ENCODE measurements around the gene ING3. TPM values are rescaled to one million over a fixed set of nuclear protein-coding genes. Genes with fewer than 3 reads are reported as not detected.

Gene ING3
- total and polyA plus RNA-seq, 2 donors (not counting 3 experiments of a cell fraction or from before 2014, with no cell fraction given), result 8.7 to 19.6 TPM

DNA sequence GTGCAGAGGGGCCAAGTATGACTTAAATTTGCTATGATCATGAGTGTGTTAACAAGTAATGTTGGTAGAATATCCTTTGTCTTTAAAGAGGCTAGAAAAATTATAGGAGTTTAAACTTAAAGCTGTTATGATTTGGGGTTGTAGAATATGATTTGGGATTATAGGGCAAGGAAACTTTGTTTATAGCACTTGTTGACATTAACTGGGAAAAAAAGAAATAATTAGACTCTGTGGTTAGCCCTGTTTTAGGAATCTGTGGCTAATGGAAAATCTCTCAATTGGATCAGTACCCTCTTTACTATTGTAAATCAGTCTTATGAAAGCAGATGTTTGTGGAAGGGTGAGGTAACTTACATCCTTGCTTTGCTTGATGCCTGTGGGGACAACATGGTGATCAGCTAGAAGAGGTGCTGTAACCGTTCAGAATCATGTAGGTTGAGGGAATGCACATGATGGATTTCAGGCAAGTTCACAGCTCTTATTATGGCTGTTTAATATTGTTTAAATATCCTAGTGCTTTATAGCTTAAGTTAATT is 11.1 kb downstream of the ING3 start:
- Histone ChIP-seq H3K79me2 (ENCODE audit: control insufficient read depth, insufficient read depth, low read length) (peaks cover 7% of the 10 kb centered on the region), H3K36me3 (ENCODE audit: control insufficient read depth in 2 of 2, extremely low read depth in 1 of 2, insufficient read depth in 2 of 2, low read length in 2 of 2) (peaks cover 5 to 10% of the 10 kb centered on the region in 2 experiments), H3K4me1 (ENCODE audit: control insufficient read depth, extremely low read depth, insufficient read depth, low read length) (peaks cover 12% of the 10 kb centered on the region), H3K9ac (replicated peaks; ENCODE audit: extremely low read depth, insufficient read depth, low read length) (no peak overlapping the region), H2AFZ (ENCODE audit: low read depth, low read length) (no peak overlapping the region), H3K9me3 (replicated peaks; ENCODE audit: control insufficient read depth, insufficient read depth, low read length) (no peaks in the 10 kb centered on the region), H4K20me1 (replicated peaks; ENCODE audit: control insufficient read depth, extremely low read depth, insufficient read depth, low read length) (no peaks in the 10 kb centered on the region), H3K4me3 (replicated peaks in 1 of 3; ENCODE audit: insufficient read depth in 1 of 3, low read depth in 1 of 3, low read length in 3 of 3) (no peak overlapping the region), H3K27ac (ENCODE audit: insufficient read depth, low read depth, low read length) (no peak overlapping the region), H3K4me2 (ENCODE audit: insufficient read depth, low read length) (no peak overlapping the region), H3K9me1 (replicated peaks; ENCODE audit: control insufficient read depth, extremely low read depth, insufficient read depth, low read length) (no peaks in the 10 kb centered on the region), H3K27me3 (ENCODE audit: control insufficient read depth in 2 of 2, insufficient read depth in 2 of 2, low read length in 2 of 2) (no peaks in the 10 kb centered on the region)
- CTCF ChIA-PET, result interaction anchor here (0.9 to 1.6 kb wide), 5 partner anchors 11 to 156 kb away, joined by 3 to 4 read pairs (median 3); partner anchors contain the start of gene ING3
- DNase-seq (ENCODE audit: low read depth, low spot score), result no peak
- intact Hi-C loops (cut with micrococcal nuclease), result no loop called here
- BruUV-seq (replicated peaks), result no TSS peak
- TF ChIP-seq POLR2AphosphoS5 (IDR thresholded peaks at IDR 0.05; ENCODE audit: insufficient read depth, low read depth, low read length) (no peak), FOS (IDR thresholded peaks at IDR 0.05; ENCODE audit: borderline replicate concordance, insufficient read depth, low read length) (no peak), JUN (IDR thresholded peaks at IDR 0.05; ENCODE audit: borderline replicate concordance, insufficient read depth, insufficient read length, low read depth) (no peak), GATA2 (IDR thresholded peaks at IDR 0.05; ENCODE audit: insufficient read depth, insufficient read length, low read depth, low read length) (no peak)
- TF ChIP-seq, protein P1, sequence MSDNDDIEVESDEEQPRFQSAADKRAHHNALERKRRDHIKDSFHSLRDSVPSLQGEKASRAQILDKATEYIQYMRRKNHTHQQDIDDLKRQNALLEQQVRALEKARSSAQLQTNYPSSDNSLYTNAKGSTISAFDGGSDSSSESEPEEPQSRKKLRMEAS (IDR thresholded peaks at IDR 0.05; ENCODE audit: insufficient read depth, insufficient read length), result no peak
- dilution Hi-C loops (cut with MboI; ENCODE audit: extremely low pct_ligation_motif_present, low sequenced_read_pairs), result no loop called here
- no peak for FAIRE-seq
- POLR2A ChIA-PET, result interaction anchor here (0.6 kb wide), 1 partner anchor 11 kb away, joined by 6 read pairs; the partner anchor contains the start of gene ING3

DNA sequence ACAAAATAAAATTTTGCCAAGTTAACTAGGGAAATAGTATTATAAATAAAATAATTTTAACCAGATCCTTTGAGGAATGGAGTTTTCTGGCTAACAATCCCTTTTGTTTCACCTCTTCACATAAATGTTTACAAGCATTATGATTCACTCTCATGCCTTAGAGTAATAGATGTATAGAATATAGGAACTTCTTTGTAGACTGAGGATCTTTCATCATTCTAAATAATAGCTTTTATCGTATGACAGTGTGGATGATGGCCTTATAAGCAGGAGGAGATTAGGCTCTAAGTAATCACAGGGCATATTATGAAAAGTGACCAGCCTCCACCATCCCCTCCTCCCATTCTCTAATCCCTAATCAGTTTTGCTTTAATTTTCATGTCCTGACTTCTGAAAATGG is 13.5 kb downstream of the ING3 start:
- CTCF ChIA-PET, result no interaction called here

More for the DNA sequence above, 13.5 kb downstream of the ING3 start:
- no peak for FAIRE-seq
- Histone ChIP-seq H3K4me3 (replicated peaks in 1 of 3; ENCODE audit: insufficient read depth in 1 of 3, low read depth in 1 of 3, low read length in 3 of 3) (no peak overlapping the region), H3K27ac (ENCODE audit: insufficient read depth, low read depth, low read length) (no peak overlapping the region), H3K9me1 (replicated peaks; ENCODE audit: control insufficient read depth, extremely low read depth, insufficient read depth, low read length) (no peaks in the 10 kb centered on the region), H3K9me3 (replicated peaks; ENCODE audit: control insufficient read depth, insufficient read depth, low read length) (no peaks in the 10 kb centered on the region), H3K36me3 (ENCODE audit: control insufficient read depth in 2 of 2, extremely low read depth in 1 of 2, insufficient read depth in 2 of 2, low read length in 2 of 2) (peaks cover 10 to 19% of the 10 kb centered on the region in 2 experiments), H3K27me3 (ENCODE audit: control insufficient read depth in 2 of 2, insufficient read depth in 2 of 2, low read length in 2 of 2) (no peaks in the 10 kb centered on the region), H3K9ac (replicated peaks; ENCODE audit: extremely low read depth, insufficient read depth, low read length) (no peak overlapping the region), H2AFZ (ENCODE audit: low read depth, low read length) (no peak overlapping the region), H4K20me1 (replicated peaks; ENCODE audit: control insufficient read depth, extremely low read depth, insufficient read depth, low read length) (no peaks in the 10 kb centered on the region), H3K4me2 (ENCODE audit: insufficient read depth, low read length) (no peak overlapping the region), H3K79me2 (ENCODE audit: control insufficient read depth, insufficient read depth, low read length) (peaks cover 7% of the 10 kb centered on the region), H3K4me1 (ENCODE audit: control insufficient read depth, extremely low read depth, insufficient read depth, low read length) (peaks cover 12% of the 10 kb centered on the region)
- dilution Hi-C loops (cut with MboI; ENCODE audit: extremely low pct_ligation_motif_present, low sequenced_read_pairs), result no loop called here
- intact Hi-C loops (cut with micrococcal nuclease), result no loop called here
- TF ChIP-seq FOS (IDR thresholded peaks at IDR 0.05; ENCODE audit: borderline replicate concordance, insufficient read depth, low read length), result no peak
- TF ChIP-seq POLR2A (IDR thresholded peaks at IDR 0.05; ENCODE audit: low read depth, low read length), result no peak
- no peak for TF ChIP-seq MYC (IDR thresholded peaks at IDR 0.05; ENCODE audit: low read depth, low read length)
- no peak for TF ChIP-seq EZH2 (IDR thresholded peaks at IDR 0.05; ENCODE audit: borderline replicate concordance, low read depth, low read length, severe bottlenecking)
- no TSS peak for BruUV-seq (replicated peaks)
- DNase-seq (ENCODE audit: low read depth, low spot score), result no peak
- POLR2A ChIA-PET, result no interaction called here
